BLaER1 (cell line): Measurements from ENCODE around the gene PDK4.

Experiments
- H3K27ac ChIP-seq: shearing (Covaris generic); formaldehyde crosslinking; 2 replicates; pipeline ENCODE4 v1.8.1; 2022
- H3K27me3 ChIP-seq: shearing (Covaris generic); formaldehyde crosslinking; 2 replicates; pipeline ENCODE4 v1.8.1; 2022
- H3K36me3 ChIP-seq: shearing (Covaris generic); formaldehyde crosslinking; 2 replicates; pipeline ENCODE4 v1.8.1; 2022
- H3K4me1 ChIP-seq: shearing (Covaris generic); formaldehyde crosslinking; 2 replicates; pipeline ENCODE4 v1.8.1; 2022
- H3K4me2 ChIP-seq: shearing (Covaris generic); formaldehyde crosslinking; 2 replicates; pipeline ENCODE4 v1.8.1; 2022
- H3K4me3 ChIP-seq: shearing (Covaris generic); formaldehyde crosslinking; 2 replicates; pipeline ENCODE4 v1.8.1; 2022
- H3K9ac ChIP-seq: shearing (Covaris generic); formaldehyde crosslinking; 2 replicates; pipeline ENCODE4 v1.8.1; 2022
- H3K9me3 ChIP-seq: shearing (Covaris generic); formaldehyde crosslinking; 2 replicates; pipeline ENCODE4 v1.8.1; 2022
- H4K20me1 ChIP-seq: shearing (Covaris generic); formaldehyde crosslinking; 2 replicates; pipeline ENCODE4 v1.8.1; 2022
- Cebpa-rat ChIP-seq: shearing (Covaris generic); IDR thresholded peaks from 2 replicates; pipeline ENCODE4 v1.8.1; 2022

PDK4 gene

GRCh38 chr7:95590387-95591248 is 5.7 kb downstream of the PDK4 start:
- Histone ChIP-seq H3K9me3 (no peaks in the 10 kb centered on the region), H3K4me3 (no peak overlapping the region), H3K4me1 (no peaks in the 10 kb centered on the region), H3K27me3 (peaks cover 4% of the 10 kb centered on the region; the same call in 1 of the 2 replicates), H3K4me2 (no peak overlapping the region), H3K36me3 (no peaks in the 10 kb centered on the region), H3K27ac (no peak overlapping the region), H4K20me1 (no peaks in the 10 kb centered on the region), H3K9ac (no peak overlapping the region)
- no peak for TF ChIP-seq Cebpa-rat

- Histone ChIP-seq H4K20me1 (no peaks in the 10 kb centered on the region), H3K4me3 (no peak overlapping the region), H3K27ac (no peak overlapping the region), H3K9ac (no peak overlapping the region), H3K27me3 (no peaks in the 10 kb centered on the region), H3K36me3 (no peaks in the 10 kb centered on the region), H3K4me2 (no peak overlapping the region), H3K4me1 (no peaks in the 10 kb centered on the region), H3K9me3 (no peaks in the 10 kb centered on the region)
- no peak for TF ChIP-seq Cebpa-rat
Observed at GRCh38 chr7:95589766-95590165, 6.5 kb downstream of the PDK4 start.

- no peaks in the 10 kb centered on the region for H4K20me1 ChIP-seq
- no peaks in the 10 kb centered on the region for H3K9me3 ChIP-seq
- no peaks in the 10 kb centered on the region for H3K4me1 ChIP-seq
- H3K9ac ChIP-seq: no peak overlapping the region
- H3K36me3 ChIP-seq: no peaks in the 10 kb centered on the region
- H3K4me3 ChIP-seq: no peak overlapping the region
- TF ChIP-seq Cebpa-rat: no peak
- H3K4me2 ChIP-seq: no peak overlapping the region
- no peak overlapping the region for H3K27ac ChIP-seq
- H3K27me3 ChIP-seq: no peaks in the 10 kb centered on the region
Observed at GRCh38 chr7:95589031-95589430, 7.3 kb downstream of the PDK4 start.

DNA sequence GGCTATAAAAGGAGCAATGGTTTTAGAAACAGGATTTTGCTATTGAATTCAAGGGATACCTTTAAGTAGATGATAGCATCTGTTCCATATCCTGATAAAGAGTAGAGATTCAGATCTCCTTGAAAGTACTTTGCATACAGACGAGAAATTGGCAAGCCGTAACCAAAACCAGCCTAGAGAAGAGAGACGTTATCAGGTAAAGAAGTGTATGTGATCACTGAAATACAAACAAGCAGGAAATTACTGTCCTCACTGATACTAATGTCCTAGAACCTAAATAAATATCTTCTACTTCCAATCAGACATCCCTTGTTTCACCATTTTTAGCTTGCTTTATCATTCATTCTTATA is 9.4 kb downstream of the PDK4 start:
- no peaks in the 10 kb centered on the region for H3K4me1 ChIP-seq
- no peak overlapping the region for H3K9ac ChIP-seq
- H4K20me1 ChIP-seq: no peaks in the 10 kb centered on the region
- H3K9me3 ChIP-seq: no peaks in the 10 kb centered on the region
- no peak overlapping the region for H3K4me3 ChIP-seq
- H3K4me2 ChIP-seq: no peak overlapping the region
- no peaks in the 10 kb centered on the region for H3K36me3 ChIP-seq
- no peak overlapping the region for H3K27ac ChIP-seq
- no peak for TF ChIP-seq Cebpa-rat
- H3K27me3 ChIP-seq: no peaks in the 10 kb centered on the region

DNA sequence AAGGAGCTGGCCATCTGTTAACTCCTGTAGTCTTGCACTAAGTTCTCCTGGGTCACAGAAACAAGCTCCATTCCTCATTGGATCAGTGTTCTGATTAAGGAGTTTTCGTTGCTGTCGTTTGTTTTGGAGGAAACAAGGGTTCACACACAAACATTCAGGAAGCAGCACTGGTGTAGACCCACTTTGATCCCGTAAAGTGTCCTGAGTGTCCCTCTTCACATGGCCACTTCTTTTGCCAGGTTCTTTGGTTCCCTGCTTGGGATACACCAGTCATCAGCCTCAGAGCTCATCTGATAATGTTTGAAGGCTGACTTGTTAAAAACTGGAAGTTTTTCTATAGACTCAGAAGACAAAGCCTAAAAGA is 10.9 kb downstream of the PDK4 start:
- Histone ChIP-seq H3K9ac (no peak overlapping the region), H3K9me3 (no peaks in the 10 kb centered on the region), H4K20me1 (no peaks in the 10 kb centered on the region), H3K36me3 (no peaks in the 10 kb centered on the region), H3K4me3 (no peak overlapping the region), H3K27me3 (no peaks in the 10 kb centered on the region), H3K4me1 (no peaks in the 10 kb centered on the region), H3K4me2 (no peak overlapping the region), H3K27ac (no peak overlapping the region)
- TF ChIP-seq Cebpa-rat: no peak

- Histone ChIP-seq H3K4me2 (no peak overlapping the region), H3K9ac (no peak overlapping the region), H3K4me3 (no peak overlapping the region), H4K20me1 (no peaks in the 10 kb centered on the region), H3K27me3 (no peaks in the 10 kb centered on the region), H3K36me3 (no peaks in the 10 kb centered on the region), H3K4me1 (no peaks in the 10 kb centered on the region), H3K27ac (no peak overlapping the region), H3K9me3 (no peaks in the 10 kb centered on the region)
- TF ChIP-seq Cebpa-rat: no peak
Observed at GRCh38 chr7:95584769-95585425, 11.4 kb downstream of the PDK4 start.

DNA sequence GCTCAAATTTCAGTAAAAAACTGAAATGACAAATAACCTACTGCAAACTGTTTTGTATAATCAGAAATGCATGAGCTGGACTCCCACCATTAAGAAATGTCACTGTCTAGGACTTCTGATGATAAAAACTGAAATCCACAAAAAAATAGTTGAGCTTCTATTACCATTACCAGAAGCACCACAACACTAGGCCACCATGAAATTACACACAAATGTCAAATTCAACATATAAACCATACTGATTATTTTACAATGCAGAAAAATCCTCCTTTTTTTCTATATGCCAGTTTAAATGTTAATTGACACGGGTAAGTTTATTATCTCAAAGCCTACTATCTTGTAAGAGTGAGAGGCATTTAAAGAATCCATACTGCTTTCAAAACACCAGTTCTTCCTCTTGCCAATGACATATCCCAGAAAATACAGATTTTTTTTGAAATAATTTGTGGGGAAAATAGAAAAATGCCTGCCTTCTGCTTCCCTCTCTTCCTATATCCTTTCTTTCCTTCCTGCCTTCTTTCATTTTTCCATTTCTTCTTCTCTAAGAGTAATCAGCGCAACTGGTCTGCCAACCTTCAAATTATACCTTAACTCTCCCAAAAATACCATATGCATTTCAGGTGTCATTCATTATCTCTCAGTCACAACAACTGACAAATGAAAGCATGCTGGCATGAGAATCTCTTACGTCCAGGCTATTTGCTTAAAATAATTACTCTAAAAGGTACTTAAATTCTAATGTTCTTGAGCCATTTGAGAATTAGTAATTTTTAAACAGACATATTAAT is 12.3 kb downstream of the PDK4 start:
- Histone ChIP-seq H4K20me1 (no peaks in the 10 kb centered on the region), H3K9me3 (no peaks in the 10 kb centered on the region), H3K9ac (no peak overlapping the region), H3K27me3 (no peaks in the 10 kb centered on the region), H3K4me1 (no peaks in the 10 kb centered on the region), H3K27ac (no peak overlapping the region), H3K4me2 (no peak overlapping the region), H3K36me3 (no peaks in the 10 kb centered on the region), H3K4me3 (no peak overlapping the region)
- no peak for TF ChIP-seq Cebpa-rat

GRCh38 chr7:95582578-95583293 is 13.6 kb downstream of the PDK4 start:
- TF ChIP-seq Cebpa-rat: no peak
- no peaks in the 10 kb centered on the region for H3K27me3 ChIP-seq
- no peak overlapping the region for H3K9ac ChIP-seq
- no peak overlapping the region for H3K4me3 ChIP-seq
- H3K4me2 ChIP-seq: no peak overlapping the region
- no peaks in the 10 kb centered on the region for H4K20me1 ChIP-seq
- H3K27ac ChIP-seq: no peak overlapping the region
- H3K4me1 ChIP-seq: no peaks in the 10 kb centered on the region
- no peaks in the 10 kb centered on the region for H3K9me3 ChIP-seq
- no peaks in the 10 kb centered on the region for H3K36me3 ChIP-seq

- Histone ChIP-seq H3K4me3 (no peak overlapping the region), H3K36me3 (no peaks in the 10 kb centered on the region), H3K9ac (no peak overlapping the region), H3K4me1 (no peaks in the 10 kb centered on the region), H3K9me3 (no peaks in the 10 kb centered on the region), H3K27ac (no peak overlapping the region), H3K27me3 (no peaks in the 10 kb centered on the region), H3K4me2 (no peak overlapping the region), H4K20me1 (no peaks in the 10 kb centered on the region)
- no peak for TF ChIP-seq Cebpa-rat
Observed at GRCh38 chr7:95581467-95581866, 14.8 kb downstream of the PDK4 start.

- Histone ChIP-seq H3K27me3 (no peaks in the 10 kb centered on the region), H3K36me3 (no peaks in the 10 kb centered on the region), H3K4me2 (no peak overlapping the region), H3K4me1 (no peaks in the 10 kb centered on the region), H3K9ac (no peak overlapping the region), H3K4me3 (no peak overlapping the region), H3K9me3 (no peaks in the 10 kb centered on the region), H4K20me1 (no peaks in the 10 kb centered on the region), H3K27ac (no peak overlapping the region)
- no peak for TF ChIP-seq Cebpa-rat
Observed at GRCh38 chr7:95579318-95579717, 17.0 kb downstream of the PDK4 start.
